Stomach (tissue), 4 donors: ENCODE data around the gene GRAMD1A.

Experiments used
- CTCF ChIP-seq, 7 experiments: fragments of 450-650 bp in 4 of 7; fragments of 200-600 bp in 3 of 7; sonication (generic) in 3 of 7; IDR thresholded peaks; one replicate each; pipeline ENCODE4 v1.5.1; 2016 to 2019; ENCODE audit warnings: antibody characterized with exemption in 7 of 7, control low read depth in 2 of 7, mild to moderate bottlenecking in 1 of 7
- EP300 ChIP-seq: sonication (generic); formaldehyde crosslinking; IDR thresholded peaks from one replicate; pipeline ENCODE4 v1.6.1; 2017; ENCODE audit warnings: antibody characterized with exemption
- POLR2A ChIP-seq, 4 donors: fragments of 450-650 bp; IDR thresholded peaks; one replicate each; pipeline ENCODE4 v1.6.1; 2016; ENCODE audit warnings: antibody characterized with exemption in 4 of 4, control low read depth in 2 of 4, mild to moderate bottlenecking in 1 of 4, moderate library complexity in 1 of 4
- POLR2AphosphoS5 ChIP-seq, 3 donors: sonication (generic); formaldehyde crosslinking; IDR thresholded peaks; one replicate each; pipeline ENCODE4 v1.6.1; 2016; ENCODE audit warnings: antibody characterized with exemption in 3 of 3

GRCh38 chr19:34985249-34986022, 14.7 kb upstream of the GRAMD1A start:
- TF ChIP-seq CTCF (IDR thresholded peaks at IDR 0.05) (no peak), POLR2AphosphoS5 (IDR thresholded peaks at IDR 0.05) (peak in 2 of 3 donors; percentile 12 to 44), EP300 (peak; percentile 47), POLR2A (IDR thresholded peaks at IDR 0.05) (no peak)
